Stimulated activated CD8-positive, alpha-beta memory T cell treated with anti-CD3 and anti-CD28 coated beads, Interleukin-12 subunit alpha, Interleukin-12 subunit beta, amount 100 ng/mL, for 4 hours (primary cell): ENCODE data around the gene CRHR2.

ENCODE experiments used
- DNase-seq: peaks from one replicate; pipeline ENCODE4 v3.0.0-alpha.2; 2020; ENCODE audit warnings: low read depth

The CRHR2 gene

DNA sequence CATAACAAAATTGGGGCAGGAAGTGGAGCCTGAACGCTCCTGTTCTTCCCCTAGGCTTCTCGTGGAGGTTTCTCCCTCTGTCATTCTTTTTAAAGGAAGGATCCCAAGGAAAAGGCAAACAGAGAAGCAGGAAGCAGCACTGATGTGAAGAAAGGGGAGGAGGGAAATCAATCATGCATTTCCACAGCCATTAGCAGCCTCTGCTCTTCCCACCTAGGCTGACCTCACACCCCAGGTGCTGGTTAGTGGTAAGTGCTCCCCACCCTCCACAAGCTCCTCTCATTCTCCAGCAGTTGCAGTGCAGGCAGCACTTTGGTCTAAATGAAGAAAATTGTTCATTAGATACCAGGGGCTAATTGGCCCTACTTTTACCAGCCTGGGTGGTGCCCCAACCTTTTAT is 2.6 kb downstream of the CRHR2 start:
- DNase-seq: no peak

DNA sequence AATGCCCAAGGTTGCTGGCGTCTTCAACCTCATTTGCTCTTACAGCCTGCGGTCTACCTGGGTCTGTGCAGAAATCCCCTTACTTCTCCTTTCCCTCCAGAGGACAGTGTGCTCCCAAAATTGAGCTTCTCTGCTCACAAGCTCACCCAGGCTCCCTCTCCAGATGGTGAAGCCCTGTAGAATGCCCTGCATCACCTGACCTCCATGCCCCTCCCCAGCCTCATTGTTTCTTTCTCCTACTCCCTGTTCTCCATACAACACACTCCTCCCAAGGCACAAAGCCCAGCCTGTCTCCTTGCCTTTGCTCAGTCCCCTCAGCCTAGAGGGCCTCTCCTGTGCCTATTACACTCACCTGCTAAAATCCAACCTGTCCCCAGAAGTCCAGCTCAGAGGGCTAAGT is 3.5 kb downstream of the CRHR2 start:
- DNase-seq: no peak

DNA sequence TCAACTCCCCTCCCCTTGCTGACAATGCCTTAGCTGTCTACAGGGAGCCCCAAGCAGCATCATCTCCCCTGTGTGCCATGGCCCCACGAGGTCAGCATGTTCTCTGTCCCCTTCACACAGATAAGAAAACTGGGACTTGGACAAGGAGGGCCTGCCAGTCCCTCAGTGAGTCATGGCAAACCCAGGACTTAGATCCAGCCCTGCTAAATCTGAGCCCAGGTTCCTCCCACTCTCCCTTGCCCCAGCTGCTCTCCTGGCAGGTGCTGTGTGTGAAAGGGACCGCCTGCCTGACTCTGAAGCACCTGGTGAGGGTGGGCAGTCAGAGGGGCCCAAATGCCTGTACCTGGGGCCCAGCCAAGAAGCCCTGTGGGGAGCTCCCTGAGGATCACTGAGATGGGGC is 7.4 kb downstream of the CRHR2 start:
- DNase-seq: no peak

DNA sequence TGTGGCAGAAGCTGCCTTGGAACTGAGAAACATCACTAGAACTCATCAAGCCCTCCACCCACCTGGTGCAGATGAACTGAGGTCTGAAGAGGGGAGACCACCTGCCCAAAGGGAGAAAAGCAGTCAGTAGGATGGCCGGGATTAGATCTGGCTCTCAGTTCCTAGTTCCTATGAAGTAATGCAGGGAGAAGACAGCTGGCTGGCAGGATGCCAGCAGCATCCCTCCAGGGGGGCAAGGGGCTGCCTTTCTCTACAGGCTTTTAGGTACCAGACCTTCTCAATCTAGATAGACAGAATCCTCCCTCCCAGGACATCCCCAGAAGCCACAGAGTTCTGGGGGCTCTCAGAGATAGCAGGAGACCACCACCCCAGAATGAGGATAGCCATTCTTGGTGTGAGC is 7.8 kb downstream of the CRHR2 start:
- no peak for DNase-seq

GRCh38 chr7:30671793-30672465 is 10.3 kb downstream of the CRHR2 start:
- no peak for DNase-seq

DNA sequence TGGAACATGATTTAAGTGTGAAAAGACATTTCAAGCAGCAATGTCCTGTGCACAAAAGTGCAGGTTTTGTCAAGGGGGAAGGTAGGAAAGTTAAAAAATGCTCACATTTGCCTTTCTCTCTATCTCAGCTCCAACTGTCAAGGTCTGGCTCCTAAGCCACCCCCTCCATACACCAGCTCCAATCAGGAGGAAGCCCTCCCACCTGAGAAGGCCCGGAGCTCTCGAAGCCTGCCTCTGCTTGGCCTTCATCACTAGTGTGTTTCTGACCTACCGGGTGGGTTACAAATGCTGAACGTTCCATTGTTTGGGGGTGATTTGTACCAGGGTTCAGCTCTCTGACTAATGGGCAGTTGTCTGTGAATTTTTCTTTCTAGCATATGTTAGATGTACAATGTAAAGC is 14.2 kb downstream of the CRHR2 start:
- no peak for DNase-seq

- no peak for DNase-seq
These were observed 15.1 kb downstream of the CRHR2 start for GRCh38 chr7:30667172-30667571.

DNA sequence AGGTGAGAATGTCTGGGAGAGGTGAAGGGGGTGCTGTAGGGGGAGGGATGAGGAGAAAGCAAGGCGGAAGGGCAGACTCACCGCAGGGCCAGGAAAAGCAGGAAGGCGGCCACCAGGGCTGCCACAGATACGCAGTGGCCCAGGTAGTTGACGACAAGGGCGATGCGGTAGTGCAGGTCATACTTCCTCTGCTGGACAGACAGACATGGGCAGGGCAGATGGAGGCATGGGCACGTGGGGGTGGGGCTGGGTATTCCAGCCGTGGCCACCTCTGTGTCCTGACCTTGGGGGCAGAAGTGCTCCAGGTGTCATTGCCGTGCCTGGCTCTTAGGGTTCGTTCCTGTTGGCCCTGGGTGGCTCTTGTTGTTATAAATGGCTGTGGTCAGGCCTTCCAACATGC is 16.8 kb downstream of the CRHR2 start:
- DNase-seq: no peak

GRCh38 chr7:30665043-30665442 is 17.2 kb downstream of the CRHR2 start:
- no peak for DNase-seq

DNA sequence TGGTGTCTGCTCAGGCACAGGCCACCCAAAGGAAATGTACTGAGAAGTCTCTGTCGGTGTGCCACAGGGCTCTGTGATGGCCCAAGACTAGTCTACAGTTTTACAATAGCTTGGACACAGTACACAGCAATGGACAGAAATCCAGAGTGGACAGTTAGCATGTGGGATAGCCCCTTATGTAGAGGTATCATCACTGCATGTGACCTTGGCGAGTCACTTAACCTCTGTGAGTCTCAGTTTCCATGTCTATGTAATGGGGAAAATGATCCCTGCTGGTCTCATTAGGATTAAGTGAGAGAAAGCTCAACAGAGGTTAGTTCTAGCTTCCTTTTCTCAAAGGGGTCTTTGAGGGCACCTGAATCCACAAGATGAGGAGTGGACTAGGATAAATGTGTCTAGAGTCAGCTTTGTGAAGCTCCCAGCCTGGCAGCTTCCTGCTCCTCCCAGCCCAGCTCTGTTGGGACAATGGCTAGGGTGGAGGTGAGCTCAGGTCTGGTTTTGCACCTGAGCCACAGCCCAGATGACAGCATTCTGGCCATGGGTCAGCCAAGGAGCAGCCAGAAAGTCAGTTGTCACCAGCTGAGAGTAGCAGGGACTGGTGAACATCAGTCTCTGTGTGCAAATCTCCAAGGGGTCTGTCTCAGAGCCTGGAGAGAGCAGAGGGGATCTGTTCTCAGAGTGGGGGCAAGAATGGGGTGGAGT is 17.9 kb downstream of the CRHR2 start:
- no peak for DNase-seq

DNA sequence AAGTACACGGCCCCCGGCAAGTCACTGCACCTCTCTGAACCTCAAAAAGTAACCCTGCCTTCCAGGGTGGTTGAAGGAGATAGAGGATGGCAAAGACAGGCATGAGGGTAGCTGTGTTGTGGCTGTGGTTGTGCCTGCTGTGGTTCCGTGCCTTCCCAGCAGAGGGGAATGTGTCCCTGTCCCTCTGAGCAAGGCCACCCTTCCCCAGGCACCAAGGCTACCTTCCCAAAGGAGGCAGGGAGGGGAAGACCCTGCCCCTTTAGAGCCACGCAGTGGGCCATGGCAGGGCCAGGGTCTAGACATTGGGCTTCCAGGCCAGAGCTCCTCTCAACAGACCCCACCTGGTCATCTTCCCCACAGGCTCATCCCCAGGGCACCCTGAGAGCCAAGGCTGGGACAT is 18.8 kb downstream of the CRHR2 start:
- DNase-seq: no peak

GRCh38 chr7:30662431-30662939 is 19.8 kb downstream of the CRHR2 start:
- no peak for DNase-seq

- no peak for DNase-seq
These were observed 20.3 kb downstream of the CRHR2 start for GRCh38 chr7:30661926-30662325.

GRCh38 chr7:30660331-30661255 is 21.7 kb downstream of the CRHR2 start:
- no peak for DNase-seq

DNA sequence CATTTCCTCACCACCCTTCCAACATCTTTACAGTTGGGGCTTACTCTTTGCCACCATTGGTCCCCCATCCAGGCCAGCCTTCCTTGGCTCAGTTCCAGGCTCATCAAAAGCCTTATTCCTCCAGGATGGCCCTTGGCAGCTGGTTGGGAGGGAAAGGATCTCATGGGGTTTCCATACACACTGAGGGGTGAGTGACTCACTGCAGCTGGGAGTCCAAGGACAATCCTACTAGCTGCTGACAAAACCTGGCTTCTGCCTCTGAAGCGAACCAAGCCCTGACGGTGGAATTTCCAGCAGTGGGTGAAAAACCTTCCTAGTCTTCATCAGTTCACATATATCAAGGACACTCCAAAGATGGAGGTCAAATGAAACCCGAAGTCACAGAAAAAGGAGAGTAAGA is 22.9 kb downstream of the CRHR2 start:
- DNase-seq: no peak

- no peak for DNase-seq
These were observed 23.7 kb downstream of the CRHR2 start for GRCh38 chr7:30658479-30659074.

GRCh38 chr7:30657131-30657530 is 25.1 kb downstream of the CRHR2 start:
- no peak for DNase-seq

- DNase-seq: no peak
These were observed 26.0 kb downstream of the CRHR2 start for GRCh38 chr7:30656006-30656957.

- no peak for DNase-seq
These were observed 26.9 kb downstream of the CRHR2 start for GRCh38 chr7:30655096-30655970.
